Measurements from ENCODE around the gene RHAG.

- no peak for TF ChIP-seq ZNF274 (IDR thresholded peaks at IDR 0.05; ENCODE audit: low read depth, low read length)
- TF ChIP-seq YY1 (IDR thresholded peaks at IDR 0.05; ENCODE audit: insufficient read depth, insufficient read length) = no peak
- TF ChIP-seq SUZ12 (IDR thresholded peaks at IDR 0.05; ENCODE audit: extremely low read depth, insufficient read depth, insufficient read length) = no peak
These were observed 1.2 kb downstream of the RHAG start for GRCh38 chr6:49635480-49635879.
